Right atrium auricular region (tissue), 2 donors: ENCODE results near the gene KCTD17. TPM values are rescaled to one million over a fixed set of nuclear protein-coding genes. Genes with fewer than 3 reads are reported as not detected.
A peak's percentile ranks its signal among the peaks of the same experiment; 100 is the strongest.

ENCODE experiments used
- DNase-seq: peaks from one replicate; pipeline ENCODE4 v3.0.0-alpha.2; 2019; ENCODE audit warnings: low spot score
- H3K27ac ChIP-seq, 2 donors: fragments of 200-600 bp; sonication (generic); 1 replicate in 1 of 2; 2 replicates in 1 of 2; pipeline ENCODE4 v1.5.1; 2016 to 2019
- H3K27me3 ChIP-seq, 2 donors: fragments of 200-600 bp; sonication (generic); one replicate each; pipeline versions ENCODE4 v1.5.1 to v1.6.0; 2017 to 2019
- H3K36me3 ChIP-seq: fragments of 200-600 bp; sonication (generic); one replicate; pipeline ENCODE4 v1.5.1; 2016
- H3K4me1 ChIP-seq, 2 donors: fragments of 200-600 bp; sonication (generic); one replicate each; pipeline versions ENCODE4 v1.5.1 to v1.6.0; 2017 to 2019
- H3K4me3 ChIP-seq, 2 donors: fragments of 200-600 bp; sonication (generic); 1 replicate in 1 of 2; 2 replicates in 1 of 2; pipeline ENCODE4 v1.5.1; 2017 to 2019; ENCODE audit warnings: mild to moderate bottlenecking in 1 of 2, moderate library complexity in 1 of 2
- H3K9me3 ChIP-seq, 2 donors: fragments of 200-600 bp; sonication (generic); one replicate each; pipeline ENCODE4 v1.5.1; 2019
- total RNA-seq, 2 donors: library from RNA; depleted of rRNA; stranded (reverse); fragments of >200 nt; gene quantifications; one replicate each; pipeline ENCODE4 v1.1.0, GENCODE V29; 2016
- TF ChIP-seq, protein P1 (sequence below), 2 donors: fragments of 200-600 bp; sonication (generic); IDR thresholded peaks; one replicate each; pipeline ENCODE4 v1.5.1; 2019; ENCODE audit warnings: antibody characterized with exemption in 2 of 2

KCTD17 gene
- total RNA-seq, 2 donors from 2014 or later: 44.9 to 54.8 TPM

DNA sequence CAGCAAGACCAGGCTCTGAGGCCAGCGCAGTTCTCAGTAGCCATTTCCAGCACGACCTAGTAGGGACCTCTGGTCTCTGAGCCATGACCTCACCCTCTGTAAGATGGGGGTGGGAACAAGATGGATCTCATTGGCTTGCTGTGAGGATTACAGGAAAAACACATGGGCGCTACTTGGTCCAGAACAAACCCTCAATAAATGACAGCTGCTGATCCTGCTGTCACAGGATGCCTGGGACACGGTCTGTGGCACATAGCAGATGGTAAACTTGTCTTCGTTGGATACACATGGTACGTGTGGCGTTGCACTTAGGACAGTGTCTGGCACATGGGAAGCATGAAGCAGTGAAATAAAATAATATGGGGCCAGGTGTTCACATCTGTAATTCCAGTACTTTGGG, 4.5 kb upstream of the KCTD17 start:
- TF ChIP-seq, protein P1, sequence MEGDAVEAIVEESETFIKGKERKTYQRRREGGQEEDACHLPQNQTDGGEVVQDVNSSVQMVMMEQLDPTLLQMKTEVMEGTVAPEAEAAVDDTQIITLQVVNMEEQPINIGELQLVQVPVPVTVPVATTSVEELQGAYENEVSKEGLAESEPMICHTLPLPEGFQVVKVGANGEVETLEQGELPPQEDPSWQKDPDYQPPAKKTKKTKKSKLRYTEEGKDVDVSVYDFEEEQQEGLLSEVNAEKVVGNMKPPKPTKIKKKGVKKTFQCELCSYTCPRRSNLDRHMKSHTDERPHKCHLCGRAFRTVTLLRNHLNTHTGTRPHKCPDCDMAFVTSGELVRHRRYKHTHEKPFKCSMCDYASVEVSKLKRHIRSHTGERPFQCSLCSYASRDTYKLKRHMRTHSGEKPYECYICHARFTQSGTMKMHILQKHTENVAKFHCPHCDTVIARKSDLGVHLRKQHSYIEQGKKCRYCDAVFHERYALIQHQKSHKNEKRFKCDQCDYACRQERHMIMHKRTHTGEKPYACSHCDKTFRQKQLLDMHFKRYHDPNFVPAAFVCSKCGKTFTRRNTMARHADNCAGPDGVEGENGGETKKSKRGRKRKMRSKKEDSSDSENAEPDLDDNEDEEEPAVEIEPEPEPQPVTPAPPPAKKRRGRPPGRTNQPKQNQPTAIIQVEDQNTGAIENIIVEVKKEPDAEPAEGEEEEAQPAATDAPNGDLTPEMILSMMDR (IDR thresholded peaks at IDR 0.05): no peak
- Histone ChIP-seq H3K4me3 (no peak overlapping the region), H3K4me1 (peaks cover 0 to 9% of the 10 kb centered on the region in 2 donors), H3K27me3 (no peaks in the 10 kb centered on the region), H3K9me3 (no peaks in the 10 kb centered on the region), H3K36me3 (no peaks in the 10 kb centered on the region), H3K27ac (no peak overlapping the region)
- no peak for DNase-seq

DNA sequence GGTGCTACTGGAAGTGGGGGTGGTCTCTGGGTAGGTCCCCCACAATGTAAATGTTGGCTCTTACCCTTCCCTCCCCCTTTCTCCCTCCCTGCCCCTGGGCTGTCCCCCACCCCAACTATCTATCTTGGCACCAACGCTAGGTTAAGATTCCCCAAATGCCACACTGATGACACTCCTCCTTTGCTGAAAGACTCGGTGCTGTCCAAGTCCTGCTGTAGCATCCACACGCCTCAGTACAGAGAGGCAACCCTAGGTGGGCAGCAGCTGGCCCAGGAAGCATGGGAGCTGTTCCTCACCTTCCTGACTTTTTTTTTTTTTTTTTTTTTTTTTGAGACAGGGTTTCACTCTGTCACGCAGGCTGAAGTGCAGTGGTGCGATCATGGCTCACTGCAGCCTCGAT, 3.4 kb upstream of the KCTD17 start:
- DNase-seq: no peak

DNA sequence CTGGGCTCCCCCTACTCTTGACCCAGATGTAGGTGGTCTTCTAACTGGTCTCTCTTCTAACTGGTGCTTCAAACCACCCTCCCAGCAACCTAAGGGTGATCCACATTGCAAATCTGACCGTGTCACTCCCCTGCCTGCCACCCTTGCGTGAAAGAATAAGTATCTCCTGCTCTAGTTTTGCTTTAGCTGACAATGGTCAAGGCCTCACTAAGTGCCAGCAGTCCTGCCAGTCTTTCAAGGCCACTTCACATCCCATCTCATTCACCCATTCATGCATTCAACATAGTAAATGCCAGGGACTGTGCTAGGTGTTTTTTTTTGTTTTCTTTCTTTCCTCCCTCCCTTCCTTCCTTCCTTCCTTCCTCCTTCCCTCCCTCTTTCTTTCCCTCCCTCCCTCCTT, 2.3 kb upstream of the KCTD17 start:
- TF ChIP-seq, protein P1 (IDR thresholded peaks at IDR 0.05): no peak
- no peak for DNase-seq

More for the DNA sequence above, 3.4 kb upstream of the KCTD17 start:
- no peak overlapping the region for H3K27ac ChIP-seq
- TF ChIP-seq, protein P1 (IDR thresholded peaks at IDR 0.05): no peak
- no peaks in the 10 kb centered on the region for H3K27me3 ChIP-seq
- no peak overlapping the region for H3K4me3 ChIP-seq
- H3K9me3 ChIP-seq: no peaks in the 10 kb centered on the region
- H3K36me3 ChIP-seq: no peaks in the 10 kb centered on the region
- H3K4me1 ChIP-seq: peaks cover 0 to 20% of the 10 kb centered on the region in 2 donors

DNA sequence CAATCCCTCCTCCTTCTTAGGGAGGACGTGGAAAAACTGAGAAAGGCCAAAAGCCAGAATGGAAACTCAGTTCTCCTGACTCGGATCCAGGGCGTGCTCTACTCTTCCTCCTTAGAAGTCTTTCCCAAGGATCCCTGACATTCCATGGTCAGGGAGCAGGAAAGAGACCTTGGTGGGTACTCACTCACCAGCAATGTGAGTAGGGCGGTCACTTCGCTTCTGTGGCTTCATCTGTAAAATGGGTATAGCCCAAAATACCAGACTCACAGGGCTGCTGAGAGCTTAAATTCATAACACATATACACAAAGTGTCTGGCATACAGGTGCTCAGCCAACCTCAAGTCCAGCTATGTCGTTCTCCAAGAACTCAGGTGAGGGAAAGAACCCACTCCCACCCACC, 629 bp upstream of the KCTD17 start:
- H3K36me3 ChIP-seq: peaks cover 15% of the 10 kb centered on the region
- no peaks in the 10 kb centered on the region for H3K9me3 ChIP-seq
- peaks cover 0 to 32% of the 10 kb centered on the region in 2 donors for H3K4me1 ChIP-seq
- no peaks in the 10 kb centered on the region for H3K27me3 ChIP-seq
- DNase-seq: no peak
- peak overlapping the region; percentile 62 to 90 for H3K4me3 ChIP-seq
- peak overlapping the region in 1 of 2 donors; percentile 6 for H3K27ac ChIP-seq
- TF ChIP-seq, protein P1 (IDR thresholded peaks at IDR 0.05): no peak

More for the DNA sequence above, 2.3 kb upstream of the KCTD17 start:
- H3K27me3 ChIP-seq: no peaks in the 10 kb centered on the region
- H3K9me3 ChIP-seq: no peaks in the 10 kb centered on the region
- no peak overlapping the region for H3K27ac ChIP-seq
- H3K4me1 ChIP-seq: peaks cover 0 to 31% of the 10 kb centered on the region in 2 donors
- no peak overlapping the region for H3K4me3 ChIP-seq
- H3K36me3 ChIP-seq: no peaks in the 10 kb centered on the region

DNA sequence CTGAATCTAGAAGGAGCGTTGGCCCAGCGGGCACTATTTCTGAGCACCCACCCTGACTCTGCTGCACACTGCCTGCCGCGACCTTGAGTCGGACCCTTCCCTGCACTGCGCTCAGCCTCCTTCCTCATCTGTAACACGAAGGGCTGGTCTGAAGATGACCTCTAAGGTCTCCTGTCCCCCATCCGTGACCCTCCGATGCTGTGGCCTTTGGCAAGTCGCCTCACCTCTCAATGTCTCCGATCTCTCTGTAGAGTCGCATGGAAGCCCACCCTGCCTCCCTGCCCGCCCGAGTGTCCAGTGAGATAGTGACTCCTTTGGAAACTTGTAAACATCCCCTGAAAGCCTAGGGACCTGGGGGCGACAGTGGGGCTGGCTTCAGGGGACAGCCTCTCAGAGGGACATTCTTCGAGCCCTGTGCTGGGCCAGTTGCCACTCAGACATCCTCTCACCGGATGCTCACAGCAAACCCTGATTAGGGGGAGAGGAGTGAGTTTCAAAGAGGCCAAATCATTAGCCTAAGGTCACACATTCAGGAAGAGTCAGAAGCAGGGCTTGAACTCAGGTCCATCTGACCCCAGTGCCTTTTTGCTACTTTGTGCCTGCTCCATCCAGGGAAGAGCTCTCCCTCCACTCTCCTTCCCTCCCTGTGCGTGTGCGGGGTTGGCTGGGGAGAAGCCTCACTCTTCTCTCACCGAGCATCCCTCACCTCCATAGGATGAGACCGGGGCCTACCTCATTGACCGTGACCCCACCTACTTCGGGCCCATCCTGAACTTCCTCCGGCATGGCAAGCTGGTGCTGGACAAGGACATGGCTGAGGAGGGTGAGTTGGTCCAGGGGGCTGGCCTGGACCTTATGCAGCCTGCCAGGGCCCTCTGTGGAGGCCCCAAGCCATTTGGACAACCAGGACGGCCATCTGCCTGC, 1.1 kb downstream of the KCTD17 start:
- Histone ChIP-seq H3K4me1 (peaks cover 0 to 32% of the 10 kb centered on the region in 2 donors), H3K9me3 (no peaks in the 10 kb centered on the region), H3K27me3 (no peaks in the 10 kb centered on the region), H3K36me3 (peaks cover 32% of the 10 kb centered on the region), H3K27ac (peak overlapping the region; percentile 75 to 80), H3K4me3 (peak overlapping the region; percentile 62 to 90)
- TF ChIP-seq, protein P1 (IDR thresholded peaks at IDR 0.05): no peak
- DNase-seq: no peak
